ENCODE data around the gene COX8A. TPM values are rescaled to one million over a fixed set of nuclear protein-coding genes. Genes with fewer than 3 reads are reported as not detected.

COX8A gene
- total and polyA plus RNA-seq, 2 of the 13 experiments (the other 11 are each of a cell fraction or from before 2014, with no cell fraction given) = 202 to 406 TPM

DNA sequence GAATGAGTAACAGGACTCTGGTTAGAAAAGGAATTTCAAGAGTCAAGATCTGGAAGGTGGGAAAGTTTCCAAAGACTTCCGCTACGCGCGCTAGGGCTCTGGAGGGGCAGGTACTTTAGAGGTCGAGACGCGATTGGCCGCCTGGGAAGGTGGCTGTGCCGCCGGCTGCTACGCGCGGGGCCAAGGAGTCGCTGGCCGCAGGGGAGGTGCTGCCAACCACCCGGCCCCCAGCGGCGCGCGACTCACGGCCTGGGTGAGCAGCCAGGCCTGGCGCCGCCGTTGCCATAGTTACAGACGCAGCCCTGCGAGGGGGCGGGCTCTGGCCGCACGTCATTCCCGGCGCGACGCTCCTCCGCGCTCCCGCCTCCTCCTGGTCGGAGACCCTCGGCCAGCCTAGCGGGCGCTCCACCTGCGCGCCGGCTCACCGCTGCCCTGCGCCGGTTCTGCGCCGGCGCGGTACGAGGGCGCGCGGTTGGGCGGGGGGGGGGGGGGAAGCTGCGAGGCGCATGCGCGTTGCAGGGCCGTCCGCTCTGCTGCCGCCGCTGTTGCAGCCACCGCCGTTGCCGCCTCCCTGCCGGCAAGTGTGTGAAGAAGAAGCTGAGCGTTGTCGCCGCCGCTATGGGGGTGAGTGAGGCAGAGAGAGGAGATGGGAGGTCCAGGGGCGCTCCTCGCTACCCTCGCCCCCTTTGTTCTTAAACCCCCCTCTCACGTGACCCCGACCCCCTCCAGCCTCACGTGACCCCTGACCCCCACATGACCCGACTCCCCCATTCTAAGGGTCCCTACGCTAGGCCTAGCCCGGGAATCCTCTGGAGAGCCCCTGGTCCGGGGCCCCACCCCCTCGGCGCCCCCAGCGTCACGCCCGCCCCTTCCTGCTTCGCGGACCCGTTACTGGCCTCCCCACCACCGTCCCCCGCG, 35.7 kb upstream of the COX8A start, which contains the start of gene NAA40 (continued):
- TF ChIP-seq, protein P1, sequence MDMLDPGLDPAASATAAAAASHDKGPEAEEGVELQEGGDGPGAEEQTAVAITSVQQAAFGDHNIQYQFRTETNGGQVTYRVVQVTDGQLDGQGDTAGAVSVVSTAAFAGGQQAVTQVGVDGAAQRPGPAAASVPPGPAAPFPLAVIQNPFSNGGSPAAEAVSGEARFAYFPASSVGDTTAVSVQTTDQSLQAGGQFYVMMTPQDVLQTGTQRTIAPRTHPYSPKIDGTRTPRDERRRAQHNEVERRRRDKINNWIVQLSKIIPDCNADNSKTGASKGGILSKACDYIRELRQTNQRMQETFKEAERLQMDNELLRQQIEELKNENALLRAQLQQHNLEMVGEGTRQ (IDR thresholded peaks at IDR 0.05; ENCODE audit: low read depth, low read length) = peak; percentile 75
- TF ChIP-seq, protein P1 (CRISPR knock-in tag; IDR thresholded peaks at IDR 0.05; ENCODE audit: borderline replicate concordance) = peak; percentile 45; the same call in 1 of the 2 replicates
- TF ChIP-seq RNF2 (conservative IDR thresholded peaks at IDR 0.05; ENCODE audit: low read depth) = no peak
- TF ChIP-seq ZNF615 (CRISPR knock-in tag; IDR thresholded peaks at IDR 0.05; ENCODE audit: borderline replicate concordance) = no peak
- peak; percentile 76 for TF ChIP-seq YY1 (IDR thresholded peaks at IDR 0.05; ENCODE audit: insufficient read depth, insufficient replicate concordance, low read depth, low read length)
- TF ChIP-seq, protein P2, sequence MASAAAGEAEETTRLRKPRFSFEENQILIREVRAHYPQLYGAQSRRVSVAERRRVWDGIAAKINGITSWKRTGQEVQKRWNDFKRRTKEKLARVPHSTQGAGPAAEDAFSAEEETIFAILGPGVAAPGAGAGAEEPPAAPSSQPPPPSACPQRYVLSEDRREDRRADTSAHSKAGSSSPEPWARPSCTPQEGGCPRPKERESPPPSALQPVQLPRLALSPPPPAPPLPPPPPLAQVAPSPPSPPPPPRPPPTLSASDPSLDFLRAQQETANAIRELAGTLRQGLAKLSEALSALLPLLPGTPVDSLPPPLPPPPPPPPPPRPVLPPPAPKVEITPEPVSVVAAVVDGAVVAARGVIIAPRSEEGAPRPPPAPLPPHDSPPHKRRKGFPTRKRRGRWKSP (CRISPR knock-in tag; IDR thresholded peaks at IDR 0.05) = peak; percentile 95
- no peak for TF ChIP-seq ZNF75D (CRISPR knock-in tag; IDR thresholded peaks at IDR 0.05; ENCODE audit: borderline replicate concordance)
- peak; percentile 18; the same call in 1 of the 2 replicates for TF ChIP-seq ISL2 (CRISPR knock-in tag; IDR thresholded peaks at IDR 0.05)
- TF ChIP-seq BORCS8-MEF2B (CRISPR knock-in tag; IDR thresholded peaks at IDR 0.05) = no peak
- TF ChIP-seq, protein P3, sequence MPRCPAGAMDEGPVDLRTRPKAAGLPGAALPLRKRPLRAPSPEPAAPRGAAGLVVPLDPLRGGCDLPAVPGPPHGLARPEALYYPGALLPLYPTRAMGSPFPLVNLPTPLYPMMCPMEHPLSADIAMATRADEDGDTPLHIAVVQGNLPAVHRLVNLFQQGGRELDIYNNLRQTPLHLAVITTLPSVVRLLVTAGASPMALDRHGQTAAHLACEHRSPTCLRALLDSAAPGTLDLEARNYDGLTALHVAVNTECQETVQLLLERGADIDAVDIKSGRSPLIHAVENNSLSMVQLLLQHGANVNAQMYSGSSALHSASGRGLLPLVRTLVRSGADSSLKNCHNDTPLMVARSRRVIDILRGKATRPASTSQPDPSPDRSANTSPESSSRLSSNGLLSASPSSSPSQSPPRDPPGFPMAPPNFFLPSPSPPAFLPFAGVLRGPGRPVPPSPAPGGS (CRISPR knock-in tag; IDR thresholded peaks at IDR 0.05) = no peak
- TF ChIP-seq ZNF878 (CRISPR knock-in tag; IDR thresholded peaks at IDR 0.05) = no peak
- TF ChIP-seq ZBTB20 (CRISPR knock-in tag; IDR thresholded peaks at IDR 0.05; ENCODE audit: borderline replicate concordance, low read depth) = no peak
- TF ChIP-seq, protein P4, sequence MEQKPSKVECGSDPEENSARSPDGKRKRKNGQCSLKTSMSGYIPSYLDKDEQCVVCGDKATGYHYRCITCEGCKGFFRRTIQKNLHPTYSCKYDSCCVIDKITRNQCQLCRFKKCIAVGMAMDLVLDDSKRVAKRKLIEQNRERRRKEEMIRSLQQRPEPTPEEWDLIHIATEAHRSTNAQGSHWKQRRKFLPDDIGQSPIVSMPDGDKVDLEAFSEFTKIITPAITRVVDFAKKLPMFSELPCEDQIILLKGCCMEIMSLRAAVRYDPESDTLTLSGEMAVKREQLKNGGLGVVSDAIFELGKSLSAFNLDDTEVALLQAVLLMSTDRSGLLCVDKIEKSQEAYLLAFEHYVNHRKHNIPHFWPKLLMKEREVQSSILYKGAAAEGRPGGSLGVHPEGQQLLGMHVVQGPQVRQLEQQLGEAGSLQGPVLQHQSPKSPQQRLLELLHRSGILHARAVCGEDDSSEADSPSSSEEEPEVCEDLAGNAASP (CRISPR knock-in tag; IDR thresholded peaks at IDR 0.05; ENCODE audit: borderline replicate concordance) = peak; percentile 50; the same call in 1 of the 2 replicates
- TF ChIP-seq, protein P5, sequence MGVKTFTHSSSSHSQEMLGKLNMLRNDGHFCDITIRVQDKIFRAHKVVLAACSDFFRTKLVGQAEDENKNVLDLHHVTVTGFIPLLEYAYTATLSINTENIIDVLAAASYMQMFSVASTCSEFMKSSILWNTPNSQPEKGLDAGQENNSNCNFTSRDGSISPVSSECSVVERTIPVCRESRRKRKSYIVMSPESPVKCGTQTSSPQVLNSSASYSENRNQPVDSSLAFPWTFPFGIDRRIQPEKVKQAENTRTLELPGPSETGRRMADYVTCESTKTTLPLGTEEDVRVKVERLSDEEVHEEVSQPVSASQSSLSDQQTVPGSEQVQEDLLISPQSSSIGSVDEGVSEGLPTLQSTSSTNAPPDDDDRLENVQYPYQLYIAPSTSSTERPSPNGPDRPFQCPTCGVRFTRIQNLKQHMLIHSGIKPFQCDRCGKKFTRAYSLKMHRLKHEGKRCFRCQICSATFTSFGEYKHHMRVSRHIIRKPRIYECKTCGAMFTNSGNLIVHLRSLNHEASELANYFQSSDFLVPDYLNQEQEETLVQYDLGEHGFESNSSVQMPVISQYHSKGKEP (CRISPR knock-in tag; IDR thresholded peaks at IDR 0.05) = 0 out of 2 replicates have a peak, but pooled peaks have one; percentile 22
- TF ChIP-seq NFYB (CRISPR knock-in tag; IDR thresholded peaks at IDR 0.05) = peak; percentile 69
- TF ChIP-seq SRSF9 (IDR thresholded peaks at IDR 0.05; ENCODE audit: borderline replicate concordance, insufficient read depth, low read depth, low read length, poor library complexity, severe bottlenecking) = no peak
- TF ChIP-seq, protein P6, sequence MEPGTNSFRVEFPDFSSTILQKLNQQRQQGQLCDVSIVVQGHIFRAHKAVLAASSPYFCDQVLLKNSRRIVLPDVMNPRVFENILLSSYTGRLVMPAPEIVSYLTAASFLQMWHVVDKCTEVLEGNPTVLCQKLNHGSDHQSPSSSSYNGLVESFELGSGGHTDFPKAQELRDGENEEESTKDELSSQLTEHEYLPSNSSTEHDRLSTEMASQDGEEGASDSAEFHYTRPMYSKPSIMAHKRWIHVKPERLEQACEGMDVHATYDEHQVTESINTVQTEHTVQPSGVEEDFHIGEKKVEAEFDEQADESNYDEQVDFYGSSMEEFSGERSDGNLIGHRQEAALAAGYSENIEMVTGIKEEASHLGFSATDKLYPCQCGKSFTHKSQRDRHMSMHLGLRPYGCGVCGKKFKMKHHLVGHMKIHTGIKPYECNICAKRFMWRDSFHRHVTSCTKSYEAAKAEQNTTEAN (CRISPR knock-in tag; conservative IDR thresholded peaks at IDR 0.05) = no peak
- TF ChIP-seq HNRNPLL (IDR thresholded peaks at IDR 0.05; ENCODE audit: low read depth, low read length, poor library complexity, severe bottlenecking) = peak; percentile 66

All from HepG2 (cell line).